ENCODE results near the gene RPL39L. TPM values are rescaled to one million over a fixed set of nuclear protein-coding genes. Genes with fewer than 3 reads are reported as not detected.

Gene RPL39L
- total and polyA plus RNA-seq, 2 of the 13 experiments (the other 11 are each of a cell fraction or from before 2014, with no cell fraction given) = not detected

DNA sequence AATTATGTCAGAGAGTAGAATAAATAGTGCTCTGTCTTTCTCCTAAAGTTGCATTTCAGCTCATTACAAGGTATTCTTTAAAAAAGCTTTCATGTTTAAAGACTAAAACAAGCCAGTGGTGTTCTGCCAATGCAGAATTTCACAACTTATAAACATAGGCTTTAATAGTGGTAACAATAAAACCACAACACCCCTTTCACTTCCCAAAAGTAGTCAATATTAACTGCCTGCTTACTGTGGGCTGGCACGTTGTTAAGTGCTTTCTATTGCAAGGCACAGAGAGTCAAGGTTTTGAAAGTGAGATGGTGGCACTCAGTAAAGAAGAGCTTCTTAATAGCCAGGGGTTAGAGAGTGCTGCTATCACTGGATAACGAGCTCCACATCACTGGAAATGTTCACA, 49.6 kb upstream of the RPL39L start:
- ATAC-seq = no peak
- BruUV-seq (replicated peaks) = no TSS peak
- H3K27ac ChIP-seq (ENCODE audit: extremely low read length, insufficient read depth, low read length) = no peak overlapping the region
- H2AFZ ChIP-seq (ENCODE audit: low read length) = no peak overlapping the region
- WGBS (ENCODE audit: low lambda C conversion rate) = 0% methylated on average over 1 of the region's 2 CpGs
- no peaks in the 10 kb centered on the region for H3K79me2 ChIP-seq (ENCODE audit: insufficient read depth, low read length)
- H3K9ac ChIP-seq (ENCODE audit: insufficient read depth, low read depth, low read length) = no peak overlapping the region
- H4K20me1 ChIP-seq (ENCODE audit: insufficient read depth, low read length) = no peaks in the 10 kb centered on the region
- H3K27me3 ChIP-seq (ENCODE audit: control insufficient read depth in 1 of 2, insufficient read depth in 2 of 2, low read length in 2 of 2) = no peaks in the 10 kb centered on the region; a peak in 1 of 5 replicates
- no peak for FAIRE-seq
- CTCF ChIA-PET (ENCODE audit: low intra/inter-chr PET ratio, low total read pairs) = no interaction called here
- in situ Hi-C loops (cut with HindIII; ENCODE audit: extremely low pct_ligation_motif_present, low pct_unique_long_range_greater_than_20kb) (no loop called here), intact Hi-C loops (cut with micrococcal nuclease; ENCODE audit: unreplicated experiment) (no loop called here)
- H3K4me3 ChIP-seq (replicated peaks in 1 of 3; ENCODE audit: insufficient read depth in 1 of 3, low read depth in 2 of 3, low read length in 3 of 3) = no peak overlapping the region
- no peaks in the 10 kb centered on the region for H3K9me3 ChIP-seq (ENCODE audit: low read length)
- no peaks in the 10 kb centered on the region for H3K36me3 ChIP-seq (replicated peaks in 1 of 2; ENCODE audit: control insufficient read depth in 1 of 2, insufficient read depth in 2 of 2, low read length in 2 of 2)
- no peak overlapping the region for H3K4me2 ChIP-seq (ENCODE audit: low read depth, low read length)
- POLR2A ChIA-PET = no interaction called here
- TF ChIP-seq, protein P1, sequence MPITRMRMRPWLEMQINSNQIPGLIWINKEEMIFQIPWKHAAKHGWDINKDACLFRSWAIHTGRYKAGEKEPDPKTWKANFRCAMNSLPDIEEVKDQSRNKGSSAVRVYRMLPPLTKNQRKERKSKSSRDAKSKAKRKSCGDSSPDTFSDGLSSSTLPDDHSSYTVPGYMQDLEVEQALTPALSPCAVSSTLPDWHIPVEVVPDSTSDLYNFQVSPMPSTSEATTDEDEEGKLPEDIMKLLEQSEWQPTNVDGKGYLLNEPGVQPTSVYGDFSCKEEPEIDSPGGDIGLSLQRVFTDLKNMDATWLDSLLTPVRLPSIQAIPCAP (CRISPR knock-in tag; IDR thresholded peaks at IDR 0.05; ENCODE audit: low read depth) = no peak
- no peak for TF ChIP-seq KAT2B (IDR thresholded peaks at IDR 0.05; ENCODE audit: borderline replicate concordance, low read depth, low read length)
- H3K4me1 ChIP-seq (ENCODE audit: insufficient read depth, low read length) = no peaks in the 10 kb centered on the region
- no peak for DNase-seq (ENCODE audit: low spot score)

DNA sequence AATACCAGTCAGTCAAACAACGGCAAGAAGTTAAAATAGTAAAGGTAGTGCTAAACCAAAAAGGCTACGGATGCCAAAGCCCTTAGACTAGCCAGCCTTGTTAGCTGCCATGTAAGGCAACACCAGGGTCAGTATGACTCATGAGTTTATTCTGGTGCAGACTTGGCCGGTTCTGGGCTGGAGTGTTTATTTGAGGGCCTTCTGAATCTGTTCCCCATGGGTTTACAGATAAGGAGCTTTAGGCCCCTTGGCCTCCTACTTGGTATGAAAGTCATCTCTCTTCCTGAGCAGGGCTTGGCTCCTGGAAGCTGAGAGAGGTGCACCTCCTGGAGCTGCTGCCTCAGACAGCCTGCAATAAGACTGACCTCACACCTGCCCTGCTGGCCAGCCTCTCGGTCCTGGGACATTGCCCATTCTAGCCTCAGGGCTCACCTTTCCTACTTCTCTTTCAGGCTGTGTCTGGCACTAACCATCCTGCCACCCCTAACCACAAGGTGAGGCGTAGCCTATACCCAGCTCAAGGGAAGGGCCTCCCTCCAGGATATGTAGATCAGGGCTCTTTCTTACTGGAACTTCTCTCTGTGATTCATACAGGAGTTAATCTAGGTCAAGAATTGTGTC, 47.6 kb upstream of the RPL39L start:
- H4K20me1 ChIP-seq (ENCODE audit: insufficient read depth, low read length) = no peaks in the 10 kb centered on the region
- ChIA-PET POLR2A (no interaction called here), CTCF (ENCODE audit: low intra/inter-chr PET ratio, low total read pairs) (no interaction called here)
- TF ChIP-seq MED13 (CRISPR knock-in tag; IDR thresholded peaks at IDR 0.05) = no peak
- no peak for TF ChIP-seq ZNF883 (CRISPR knock-in tag; IDR thresholded peaks at IDR 0.05; ENCODE audit: not compliant biosample characterization)
- no peak for TF ChIP-seq RAD21 (CRISPR knock-in tag; IDR thresholded peaks at IDR 0.05)
- TF ChIP-seq FOSL2 (CRISPR knock-in tag; IDR thresholded peaks at IDR 0.05) = peak; percentile 86
- no peak for TF ChIP-seq GABPB1 (CRISPR knock-in tag; IDR thresholded peaks at IDR 0.05)
- TF ChIP-seq, protein P2, sequence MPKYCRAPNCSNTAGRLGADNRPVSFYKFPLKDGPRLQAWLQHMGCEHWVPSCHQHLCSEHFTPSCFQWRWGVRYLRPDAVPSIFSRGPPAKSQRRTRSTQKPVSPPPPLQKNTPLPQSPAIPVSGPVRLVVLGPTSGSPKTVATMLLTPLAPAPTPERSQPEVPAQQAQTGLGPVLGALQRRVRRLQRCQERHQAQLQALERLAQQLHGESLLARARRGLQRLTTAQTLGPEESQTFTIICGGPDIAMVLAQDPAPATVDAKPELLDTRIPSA (CRISPR knock-in tag; IDR thresholded peaks at IDR 0.05; ENCODE audit: borderline replicate concordance) = no peak
- TF ChIP-seq ZNF333 (CRISPR knock-in tag; IDR thresholded peaks at IDR 0.05; ENCODE audit: borderline replicate concordance) = no peak
- TF ChIP-seq ZNF644 (CRISPR knock-in tag; IDR thresholded peaks at IDR 0.05; ENCODE audit: low read depth) = 0 out of 2 replicates have a peak, but pooled peaks have one; percentile 20
- TF ChIP-seq ZNF234 (CRISPR knock-in tag; conservative IDR thresholded peaks at IDR 0.05) = no peak
- no peak for TF ChIP-seq RAD51 (IDR thresholded peaks at IDR 0.05; ENCODE audit: borderline replicate concordance)
- no peak for TF ChIP-seq ZNF747 (CRISPR knock-in tag; IDR thresholded peaks at IDR 0.05; ENCODE audit: borderline replicate concordance)
- no peak for TF ChIP-seq CC2D1A (CRISPR knock-in tag; IDR thresholded peaks at IDR 0.05)
- TF ChIP-seq IRF2 (CRISPR knock-in tag; IDR thresholded peaks at IDR 0.05) = no peak
- peak; percentile 12 for DNase-seq (ENCODE audit: low spot score)
- no peak overlapping the region for H3K4me2 ChIP-seq (ENCODE audit: low read depth, low read length)
- no peaks in the 10 kb centered on the region for H3K9me3 ChIP-seq (ENCODE audit: low read length)
- no TSS peak for BruUV-seq (replicated peaks)
- in situ Hi-C loops (cut with HindIII; ENCODE audit: extremely low pct_ligation_motif_present, low pct_unique_long_range_greater_than_20kb) (no loop called here), intact Hi-C loops (cut with micrococcal nuclease; ENCODE audit: unreplicated experiment) (no loop called here)
- H2AFZ ChIP-seq (ENCODE audit: low read length) = no peak overlapping the region
- no peak overlapping the region for H3K27ac ChIP-seq (ENCODE audit: extremely low read length, insufficient read depth, low read length)
- no peak overlapping the region for H3K9ac ChIP-seq (ENCODE audit: insufficient read depth, low read depth, low read length)
- no peaks in the 10 kb centered on the region; a peak in 1 of 5 replicates for H3K27me3 ChIP-seq (ENCODE audit: control insufficient read depth in 1 of 2, insufficient read depth in 2 of 2, low read length in 2 of 2)
- no peak for FAIRE-seq
- no peaks in the 10 kb centered on the region for H3K79me2 ChIP-seq (ENCODE audit: insufficient read depth, low read length)
- H3K36me3 ChIP-seq (replicated peaks in 1 of 2; ENCODE audit: control insufficient read depth in 1 of 2, insufficient read depth in 2 of 2, low read length in 2 of 2) = no peaks in the 10 kb centered on the region
- no peaks in the 10 kb centered on the region for H3K4me1 ChIP-seq (ENCODE audit: insufficient read depth, low read length)
- no peak overlapping the region for H3K4me3 ChIP-seq (replicated peaks in 1 of 3; ENCODE audit: insufficient read depth in 1 of 3, low read depth in 2 of 3, low read length in 3 of 3)
- 9% methylated on average over 4 of the region's 5 CpGs for WGBS (ENCODE audit: low lambda C conversion rate)
- ATAC-seq = peak; percentile 59

All from HepG2 (cell line).